Loucy (cell line): ENCODE results near the gene ALK.

Experiments
- H2AFZ ChIP-seq: fragments of 200-600 bp; sonication (generic); 2 replicates; pipeline ENCODE4 v1.6.0; 2016; ENCODE audit warnings: antibody characterized with exemption, mild to moderate bottlenecking, low read length, moderate library complexity
- H3F3A ChIP-seq: fragments of 200-600 bp; 2 replicates; pipeline ENCODE4 v1.6.0; 2016; ENCODE audit warnings: antibody characterized with exemption, low read depth, mild to moderate bottlenecking
- H3K27me3 ChIP-seq: fragments of 200-600 bp; sonication (generic); 2 replicates; pipeline ENCODE4 v1.6.1; 2014; ENCODE audit warnings: low read length, mild to moderate bottlenecking; ENCODE audit not compliant: insufficient read depth, poor library complexity, severe bottlenecking
- H3K36me3 ChIP-seq: fragments of 200-600 bp; sonication (generic); 2 replicates; pipeline ENCODE4 v1.6.1; 2016; ENCODE audit warnings: low read length; ENCODE audit not compliant: insufficient read depth
- H3K4me1 ChIP-seq: fragments of 200-600 bp; sonication (generic); 2 replicates; pipeline ENCODE4 v1.5.1; 2014; ENCODE audit warnings: low read length, mild to moderate bottlenecking; ENCODE audit not compliant: insufficient read depth, poor library complexity, severe bottlenecking
- H3K4me2 ChIP-seq: fragments of 200-600 bp; sonication (generic); 2 replicates; pipeline ENCODE4 v1.6.0; 2014; ENCODE audit warnings: antibody characterized with exemption, low read length, low read depth, mild to moderate bottlenecking; ENCODE audit not compliant: poor library complexity, severe bottlenecking
- H3K4me3 ChIP-seq: fragments of 200-600 bp; sonication (generic); 2 replicates; pipeline ENCODE4 v1.5.1; 2014; ENCODE audit warnings: low read length, mild to moderate bottlenecking, mixed read lengths; ENCODE audit not compliant: poor library complexity, severe bottlenecking
- H3K79me2 ChIP-seq: fragments of 200-600 bp; sonication (generic); 2 replicates; pipeline ENCODE4 v1.6.1; 2014; ENCODE audit warnings: low read length; ENCODE audit not compliant: insufficient read depth
- H3K9ac ChIP-seq: fragments of 200-600 bp; sonication (generic); 2 replicates; pipeline ENCODE4 v1.6.0; 2014; ENCODE audit warnings: mild to moderate bottlenecking, low read depth, low read length, moderate library complexity; ENCODE audit not compliant: poor library complexity, severe bottlenecking
- H3K9me2 ChIP-seq: fragments of 200-600 bp; sonication (generic); replicated peaks from 2 replicates; pipeline ENCODE4 v1.6.1; 2016; ENCODE audit warnings: low read depth, low read length, mixed read lengths
- H3K9me3 ChIP-seq: fragments of 200-600 bp; sonication (generic); 2 replicates; pipeline ENCODE4 v1.6.1; 2014; ENCODE audit warnings: mild to moderate bottlenecking, antibody characterized with exemption, low read length, low read depth; ENCODE audit not compliant: insufficient read depth
- H4K20me1 ChIP-seq: fragments of 200-600 bp; sonication (generic); 2 replicates; pipeline ENCODE4 v1.6.0; 2014; ENCODE audit warnings: antibody characterized with exemption, low read length, mild to moderate bottlenecking; ENCODE audit not compliant: insufficient read depth, poor library complexity, severe bottlenecking
- EZH2phosphoT487 ChIP-seq: fragments of 200-600 bp; IDR thresholded peaks from 2 replicates; pipeline ENCODE4 v1.6.1; 2018; ENCODE audit warnings: antibody characterized with exemption, mild to moderate bottlenecking, moderate library complexity, borderline replicate concordance
- TF ChIP-seq, protein P1 (sequence below): fragments of 200-600 bp; sonication (generic); conservative IDR thresholded peaks from 2 replicates; pipeline ENCODE4 v1.5.1; 2014; ENCODE audit warnings: mild to moderate bottlenecking, antibody characterized with exemption, low read length

ALK gene

GRCh38 chr2:29450596-29451222 is 470.7 kb downstream of the ALK start:
- no peak overlapping the region for H3K4me3 ChIP-seq
- no peaks in the 10 kb centered on the region for H3K9me2 ChIP-seq
- no peak overlapping the region for H3K4me2 ChIP-seq

GRCh38 chr2:29449499-29449898 is 471.9 kb downstream of the ALK start:
- H2AFZ ChIP-seq = no peak overlapping the region
- H3K9me2 ChIP-seq = no peaks in the 10 kb centered on the region
- H3K4me2 ChIP-seq = no peak overlapping the region
- H3K4me3 ChIP-seq = no peak overlapping the region
- no peaks in the 10 kb centered on the region for H3F3A ChIP-seq
- no peak overlapping the region for H3K9ac ChIP-seq
- no peak for TF ChIP-seq EZH2phosphoT487
- TF ChIP-seq, protein P1, sequence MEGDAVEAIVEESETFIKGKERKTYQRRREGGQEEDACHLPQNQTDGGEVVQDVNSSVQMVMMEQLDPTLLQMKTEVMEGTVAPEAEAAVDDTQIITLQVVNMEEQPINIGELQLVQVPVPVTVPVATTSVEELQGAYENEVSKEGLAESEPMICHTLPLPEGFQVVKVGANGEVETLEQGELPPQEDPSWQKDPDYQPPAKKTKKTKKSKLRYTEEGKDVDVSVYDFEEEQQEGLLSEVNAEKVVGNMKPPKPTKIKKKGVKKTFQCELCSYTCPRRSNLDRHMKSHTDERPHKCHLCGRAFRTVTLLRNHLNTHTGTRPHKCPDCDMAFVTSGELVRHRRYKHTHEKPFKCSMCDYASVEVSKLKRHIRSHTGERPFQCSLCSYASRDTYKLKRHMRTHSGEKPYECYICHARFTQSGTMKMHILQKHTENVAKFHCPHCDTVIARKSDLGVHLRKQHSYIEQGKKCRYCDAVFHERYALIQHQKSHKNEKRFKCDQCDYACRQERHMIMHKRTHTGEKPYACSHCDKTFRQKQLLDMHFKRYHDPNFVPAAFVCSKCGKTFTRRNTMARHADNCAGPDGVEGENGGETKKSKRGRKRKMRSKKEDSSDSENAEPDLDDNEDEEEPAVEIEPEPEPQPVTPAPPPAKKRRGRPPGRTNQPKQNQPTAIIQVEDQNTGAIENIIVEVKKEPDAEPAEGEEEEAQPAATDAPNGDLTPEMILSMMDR = no peak
- H3K27me3 ChIP-seq = no peaks in the 10 kb centered on the region
- no peaks in the 10 kb centered on the region for H3K79me2 ChIP-seq
- no peaks in the 10 kb centered on the region for H3K36me3 ChIP-seq
- no peaks in the 10 kb centered on the region for H3K9me3 ChIP-seq
- H3K4me1 ChIP-seq = no peaks in the 10 kb centered on the region
- H4K20me1 ChIP-seq = no peaks in the 10 kb centered on the region

More at GRCh38 chr2:29450596-29451222, 470.7 kb downstream of the ALK start:
- Histone ChIP-seq H3K4me1 (no peaks in the 10 kb centered on the region), H3K79me2 (no peaks in the 10 kb centered on the region), H3K9me3 (no peaks in the 10 kb centered on the region), H4K20me1 (no peaks in the 10 kb centered on the region), H3K9ac (no peak overlapping the region), H3K27me3 (no peaks in the 10 kb centered on the region), H3K36me3 (no peaks in the 10 kb centered on the region), H2AFZ (no peak overlapping the region), H3F3A (no peaks in the 10 kb centered on the region)
- TF ChIP-seq, protein P1 = no peak
- no peak for TF ChIP-seq EZH2phosphoT487

- H3K4me2 ChIP-seq = no peak overlapping the region
Observed at GRCh38 chr2:29448096-29448688, 473.2 kb downstream of the ALK start.

More at GRCh38 chr2:29448096-29448688, 473.2 kb downstream of the ALK start:
- Histone ChIP-seq H3K27me3 (no peaks in the 10 kb centered on the region), H3K4me3 (no peak overlapping the region), H2AFZ (no peak overlapping the region), H3K36me3 (no peaks in the 10 kb centered on the region), H4K20me1 (no peaks in the 10 kb centered on the region), H3K9me3 (no peaks in the 10 kb centered on the region), H3K79me2 (no peaks in the 10 kb centered on the region), H3F3A (no peaks in the 10 kb centered on the region), H3K9ac (no peak overlapping the region), H3K4me1 (peaks cover 4% of the 10 kb centered on the region), H3K9me2 (no peaks in the 10 kb centered on the region)
- TF ChIP-seq, protein P1 = no peak
- TF ChIP-seq EZH2phosphoT487 = no peak
